Epidermal melanocyte (primary cell): ENCODE results near the gene KRT6A.
"Not testable (repeated sequence)": the region's sequence is repeated elsewhere in the genome, so short reads cannot be mapped to it uniquely, and the experiment has no call there.

ENCODE experiments used
- DNase-seq: peaks from one replicate; pipeline ENCODE4 v3.0.0; 2011; ENCODE audit warnings: low spot score; ENCODE audit not compliant: insufficient read length

The KRT6A gene

GRCh38 chr12:52502877-52503276, 9.8 kb upstream of the KRT6A start:
- no peak for DNase-seq

GRCh38 chr12:52501490-52501889, 8.4 kb upstream of the KRT6A start:
- no peak for DNase-seq

DNA sequence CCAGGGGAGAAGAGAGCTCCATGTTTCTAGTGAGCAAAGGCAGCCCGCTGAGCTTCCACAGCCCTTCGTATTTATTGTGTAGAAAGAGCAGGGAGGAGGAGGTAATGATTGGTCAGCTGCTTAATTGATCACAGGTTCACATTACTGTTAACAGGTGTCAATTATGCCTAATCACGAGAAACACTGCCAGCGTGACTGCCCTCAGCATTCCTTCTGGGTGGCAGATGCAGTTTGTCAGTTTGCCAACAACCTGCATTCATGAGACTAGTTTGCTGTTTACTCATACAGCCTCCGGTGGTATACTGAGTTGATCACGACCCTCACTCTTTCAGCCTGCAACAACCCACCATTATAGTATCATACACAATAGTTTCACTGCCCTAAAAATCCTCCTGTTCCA, 7.5 kb upstream of the KRT6A start:
- not testable (repeated sequence) for DNase-seq

GRCh38 chr12:52499806-52500560, 6.9 kb upstream of the KRT6A start:
- DNase-seq: no peak

GRCh38 chr12:52498946-52499345, 5.9 kb upstream of the KRT6A start:
- DNase-seq: no peak

DNA sequence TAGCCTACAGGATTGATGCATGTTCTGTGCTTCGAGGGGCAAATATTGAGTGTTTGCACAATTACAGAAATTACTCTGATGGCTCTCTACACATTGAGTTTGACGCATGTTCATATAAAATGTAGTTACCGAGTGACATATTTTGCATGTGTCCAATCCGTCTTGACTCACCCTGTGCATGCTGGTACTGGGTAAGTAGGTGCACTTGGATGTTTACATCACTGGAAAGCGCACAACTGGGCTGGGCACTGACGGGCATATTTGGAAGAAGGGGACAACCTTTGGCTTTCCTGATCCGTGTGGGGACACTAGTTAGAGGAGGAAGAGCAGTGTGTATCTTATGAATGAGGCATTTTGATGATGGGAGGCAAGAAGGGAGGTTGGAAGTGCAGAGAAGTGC, 4.9 kb upstream of the KRT6A start:
- no peak for DNase-seq

DNA sequence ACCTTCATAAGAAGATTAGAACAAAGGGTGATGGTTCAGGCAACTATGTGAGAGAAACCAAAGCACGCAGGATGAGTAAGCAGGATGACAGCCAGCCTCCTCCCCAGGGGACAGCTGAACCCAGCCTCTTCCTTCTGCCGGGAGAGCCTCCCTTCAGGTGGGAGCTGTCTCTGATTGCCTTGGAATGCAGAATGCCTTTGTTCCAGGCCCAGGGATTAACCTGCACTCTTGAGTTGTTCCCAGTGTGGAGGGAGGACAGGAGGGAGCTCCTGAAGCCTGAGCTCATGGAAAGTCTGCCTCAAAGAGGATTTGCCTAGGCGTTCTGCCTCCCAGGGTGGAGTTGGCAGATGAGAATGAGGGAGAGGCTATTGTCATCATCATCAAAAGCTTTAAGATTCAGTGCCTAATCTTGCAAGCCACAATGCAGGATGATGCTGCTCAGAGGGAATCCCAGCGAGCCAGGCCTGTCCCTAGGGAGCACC, 3.6 kb upstream of the KRT6A start:
- no peak for DNase-seq

DNA sequence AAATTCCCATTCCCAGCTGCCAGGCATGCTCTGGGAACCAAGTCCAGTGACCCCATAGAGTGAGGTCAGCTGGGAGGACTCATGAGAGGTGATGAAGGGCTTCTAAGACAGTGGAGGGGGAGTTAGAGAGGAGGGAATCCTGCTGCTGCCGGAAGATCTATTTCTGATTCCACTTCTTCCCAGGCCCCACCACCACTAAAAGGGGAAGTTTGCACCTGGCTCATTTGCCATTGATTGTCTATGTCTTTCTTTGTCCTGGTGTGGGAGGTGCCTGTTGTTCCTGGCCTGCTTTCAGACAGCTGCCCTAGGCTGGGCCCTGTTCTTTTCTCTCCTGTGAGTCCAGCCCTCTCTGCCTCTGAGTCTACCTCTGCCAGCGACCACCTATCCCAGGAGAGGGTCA, 3.0 kb upstream of the KRT6A start:
- DNase-seq: no peak

- no peak for DNase-seq
These were observed 2.3 kb upstream of the KRT6A start for GRCh38 chr12:52495389-52495788.

DNA sequence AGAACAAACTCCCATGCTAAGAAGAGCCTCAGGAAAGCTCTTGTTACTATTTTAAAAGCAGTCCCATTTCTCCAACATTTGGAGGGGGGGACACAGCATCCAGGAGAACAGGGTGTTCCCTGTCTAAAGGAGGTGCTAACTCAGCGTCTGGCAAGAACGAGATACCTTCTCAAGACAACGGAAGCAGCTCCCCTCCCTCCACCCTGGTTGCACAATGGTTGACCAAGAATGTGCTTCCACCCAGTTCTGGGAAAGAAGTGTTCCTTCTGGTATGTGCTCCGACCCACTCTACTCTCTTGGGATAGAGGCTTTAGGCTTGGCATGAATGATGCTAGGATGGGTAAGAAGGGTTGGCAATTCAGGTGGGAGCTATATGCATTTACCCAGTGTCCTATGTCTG, 1.5 kb upstream of the KRT6A start:
- DNase-seq: no peak

DNA sequence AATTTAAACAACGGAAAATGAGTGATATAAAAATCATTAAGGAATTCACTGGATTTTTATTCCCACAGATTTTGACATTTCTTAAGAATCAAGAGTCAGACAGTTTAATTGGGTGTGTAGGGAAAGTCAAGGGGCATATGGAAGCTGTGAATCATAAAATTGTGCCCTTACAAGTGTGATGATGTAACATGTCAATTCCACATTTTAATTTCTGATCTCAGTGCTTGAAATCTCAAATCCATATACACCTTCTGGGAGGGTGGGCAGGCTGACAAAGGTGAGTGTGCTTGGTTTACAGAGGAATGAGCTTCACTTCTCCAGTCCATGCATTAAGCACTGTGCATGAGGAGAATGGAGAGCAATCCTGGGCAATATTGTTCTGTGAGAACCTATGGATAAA, 1.0 kb upstream of the KRT6A start:
- DNase-seq: no peak

- not testable (repeated sequence) for DNase-seq
These were observed 652 bp downstream of the KRT6A start for GRCh38 chr12:52492405-52492804.

DNA sequence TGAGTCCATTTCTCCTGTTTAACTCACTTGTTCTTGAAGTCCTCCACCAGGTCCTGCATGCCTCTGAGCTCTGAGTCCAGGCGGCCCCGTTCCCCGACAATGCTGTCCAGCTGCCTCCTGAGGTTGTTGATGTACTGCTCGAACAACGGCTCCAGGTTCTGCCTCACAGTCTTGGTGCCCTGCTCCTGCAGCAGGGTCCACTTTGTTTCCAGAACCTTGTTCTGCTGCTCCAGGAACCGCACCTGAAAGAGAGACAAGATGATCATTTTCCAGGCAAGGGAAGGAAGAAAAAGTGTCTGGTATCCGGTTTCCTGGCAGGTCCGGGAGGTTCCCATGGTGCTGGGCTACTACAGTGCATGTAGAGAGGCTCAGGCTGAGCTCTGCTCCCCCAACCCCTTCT, 1.6 kb downstream of the KRT6A start:
- DNase-seq: not testable (repeated sequence)

DNA sequence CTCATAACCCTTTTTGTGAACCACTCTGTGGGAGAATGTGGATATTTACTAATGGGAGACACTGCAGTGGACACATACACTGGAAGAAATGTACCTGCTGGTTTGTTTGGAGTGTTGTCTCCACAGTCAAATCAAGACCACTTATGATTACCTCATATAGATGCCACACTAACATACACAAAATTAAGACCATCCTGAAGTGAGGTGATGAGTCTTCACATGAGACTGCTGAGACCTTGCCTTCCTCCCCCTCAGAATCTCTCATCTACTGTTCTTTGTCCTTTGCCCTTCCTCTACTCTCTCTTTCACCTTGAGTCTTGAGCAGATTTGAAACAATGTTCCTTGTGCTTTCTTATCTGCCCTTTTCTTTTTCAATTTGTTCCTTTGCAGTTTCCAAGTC, 4.3 kb downstream of the KRT6A start:
- no peak for DNase-seq

DNA sequence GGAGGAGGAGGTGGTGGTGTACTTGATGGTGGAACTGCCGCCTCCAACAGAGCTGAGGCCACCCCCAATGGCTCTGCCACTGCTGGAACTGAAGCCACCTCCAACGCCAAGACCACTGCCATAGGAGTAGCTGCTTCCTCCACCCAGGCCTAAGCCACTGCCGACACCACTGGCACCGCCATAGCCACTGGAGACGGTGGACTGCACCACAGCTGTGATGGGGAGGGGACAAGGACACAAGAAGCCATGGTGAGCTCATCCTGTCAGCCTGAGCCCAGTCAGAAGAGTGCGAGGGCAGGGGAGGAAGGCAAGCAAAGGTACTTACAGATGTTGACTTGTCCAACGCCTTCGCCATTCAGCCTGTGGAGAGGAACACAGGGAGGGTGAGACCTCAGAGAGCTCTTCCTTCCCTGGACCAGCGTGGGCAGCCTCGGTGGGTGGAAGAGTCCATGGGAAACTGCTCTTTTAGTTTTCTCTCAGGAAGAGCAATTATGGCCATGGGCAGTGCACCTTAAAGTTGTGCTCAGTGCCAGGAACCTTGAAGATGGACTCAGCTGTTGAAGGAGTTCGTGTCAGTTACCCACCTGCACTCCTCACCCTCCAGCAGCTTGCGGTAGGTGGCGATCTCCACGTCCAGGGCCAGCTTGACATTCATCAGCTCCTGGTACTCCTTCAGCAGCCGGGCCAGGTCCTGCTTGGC, 5.2 kb downstream of the KRT6A start:
- not testable (repeated sequence) for DNase-seq

GRCh38 chr12:52487211-52487610, 5.8 kb downstream of the KRT6A start:
- no peak for DNase-seq

- DNase-seq: no peak
These were observed 6.6 kb downstream of the KRT6A start for GRCh38 chr12:52486166-52487105.

DNA sequence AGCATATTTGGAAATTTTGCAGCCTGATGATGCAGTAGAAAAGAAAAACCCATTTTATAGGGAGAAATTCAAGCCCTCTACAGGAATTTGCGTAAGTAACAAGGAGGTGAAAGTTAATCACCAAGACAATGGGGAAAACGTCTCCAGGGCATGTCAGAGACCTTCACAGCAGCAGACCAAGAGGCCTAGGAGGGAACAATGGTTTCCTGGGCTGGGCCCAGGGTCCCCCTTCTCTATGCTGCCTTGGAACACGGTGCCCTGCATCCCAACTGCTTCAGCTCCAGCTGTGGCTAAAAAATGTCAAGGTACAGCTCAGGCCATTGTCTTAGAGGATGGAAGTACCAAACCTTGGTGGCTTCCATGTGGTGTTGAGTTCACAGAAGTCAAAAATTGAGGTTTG, 13.0 kb downstream of the KRT6A start:
- no peak for DNase-seq

- DNase-seq: no peak
These were observed 15.4 kb downstream of the KRT6A start for GRCh38 chr12:52477651-52478050.

GRCh38 chr12:52474212-52474611, 18.8 kb downstream of the KRT6A start:
- no peak for DNase-seq

DNA sequence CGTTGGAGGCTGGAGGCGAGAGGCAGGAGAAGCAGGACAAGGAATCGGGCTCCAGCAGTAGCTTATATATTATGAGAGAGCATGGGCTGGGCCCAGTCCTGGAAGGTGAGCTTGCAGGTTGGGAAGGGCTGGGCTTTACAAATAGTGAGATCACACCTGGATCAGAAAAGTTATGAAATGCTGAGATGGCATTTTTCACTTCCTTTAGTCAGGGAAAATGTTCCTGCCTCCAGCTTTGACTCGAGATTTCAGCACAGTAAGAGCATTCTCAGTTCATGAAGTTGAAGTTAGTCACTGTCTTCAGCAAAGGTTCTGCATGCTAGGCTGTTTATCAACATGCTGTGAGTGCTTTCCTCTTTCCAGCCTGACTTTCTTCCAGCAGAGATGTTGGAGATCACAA, 19.3 kb downstream of the KRT6A start, which contains the start of gene KRT6C:
Gene KRT6C (minus strand): TSS at position 38 of the 400 bp plus-strand sequence. CDS start 68 bp downstream, outside the sequence.
- DNase-seq: no peak

DNA sequence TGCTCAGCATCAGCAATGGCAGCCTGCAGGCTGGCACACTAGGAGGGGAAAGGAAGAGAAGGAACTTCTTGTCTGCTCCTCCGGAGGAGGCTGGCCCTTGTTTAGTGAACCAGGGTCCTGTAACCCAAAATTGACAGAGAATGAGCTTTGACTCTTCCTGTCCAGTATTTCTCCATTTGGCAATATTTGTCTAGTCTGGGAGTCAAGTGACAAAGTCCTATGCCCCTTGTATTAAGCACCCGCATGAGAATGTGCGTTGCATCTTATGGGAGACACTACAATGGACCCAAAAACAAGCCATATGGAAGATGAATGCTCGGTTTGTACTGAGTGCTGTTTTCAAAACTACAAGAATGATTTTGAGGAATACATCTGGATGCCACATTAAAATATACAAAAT, 23.2 kb downstream of the KRT6A start:
- DNase-seq: no peak
